IPS DF 6.9 (cell line): ENCODE data around the gene ST14.
A peak's percentile ranks its signal among the peaks of the same experiment; 100 is the strongest.

ENCODE experiments used
- DNase-seq: peaks from one replicate; pipeline ENCODE4 v3.0.0-alpha.2; 2013; ENCODE audit warnings: low read depth, low spot score
- H3K27ac ChIP-seq: one replicate; pipeline ENCODE4 v1.5.1; 2013; ENCODE audit warnings: low read length, control low read depth
- H3K27me3 ChIP-seq: 2 replicates; pipeline ENCODE4 v1.6.1; 2013; ENCODE audit warnings: mild to moderate bottlenecking, low read length; ENCODE audit not compliant: control insufficient read depth, insufficient read depth
- H3K36me3 ChIP-seq: 2 replicates; pipeline ENCODE4 v1.6.1; 2013; ENCODE audit warnings: low read length; ENCODE audit not compliant: control insufficient read depth, insufficient read depth
- H3K4me1 ChIP-seq: 2 replicates; pipeline ENCODE4 v1.6.1; 2013; ENCODE audit warnings: low read length; ENCODE audit not compliant: control insufficient read depth, insufficient read depth
- H3K4me3 ChIP-seq: 2 replicates; pipeline ENCODE4 v1.5.1; 2013; ENCODE audit warnings: mild to moderate bottlenecking, low read length
- H3K9me3 ChIP-seq: 2 replicates; pipeline ENCODE4 v1.6.1; 2013; ENCODE audit warnings: low read length, inconsistent platforms; ENCODE audit not compliant: control insufficient read depth, insufficient read depth
- WGBS: extraction: QIAGEN DNeasy Blood & Tissue Kit; methylation state at CpG from one replicate; pipeline ENCODE4 v1.1.7; 2013; ENCODE audit warnings: mixed read lengths, missing lambda C conversion rate; ENCODE audit not compliant: insufficient read length, insufficient coverage; 5-methylcytosine and 5-hydroxymethylcytosine counted together

Gene ST14

DNA sequence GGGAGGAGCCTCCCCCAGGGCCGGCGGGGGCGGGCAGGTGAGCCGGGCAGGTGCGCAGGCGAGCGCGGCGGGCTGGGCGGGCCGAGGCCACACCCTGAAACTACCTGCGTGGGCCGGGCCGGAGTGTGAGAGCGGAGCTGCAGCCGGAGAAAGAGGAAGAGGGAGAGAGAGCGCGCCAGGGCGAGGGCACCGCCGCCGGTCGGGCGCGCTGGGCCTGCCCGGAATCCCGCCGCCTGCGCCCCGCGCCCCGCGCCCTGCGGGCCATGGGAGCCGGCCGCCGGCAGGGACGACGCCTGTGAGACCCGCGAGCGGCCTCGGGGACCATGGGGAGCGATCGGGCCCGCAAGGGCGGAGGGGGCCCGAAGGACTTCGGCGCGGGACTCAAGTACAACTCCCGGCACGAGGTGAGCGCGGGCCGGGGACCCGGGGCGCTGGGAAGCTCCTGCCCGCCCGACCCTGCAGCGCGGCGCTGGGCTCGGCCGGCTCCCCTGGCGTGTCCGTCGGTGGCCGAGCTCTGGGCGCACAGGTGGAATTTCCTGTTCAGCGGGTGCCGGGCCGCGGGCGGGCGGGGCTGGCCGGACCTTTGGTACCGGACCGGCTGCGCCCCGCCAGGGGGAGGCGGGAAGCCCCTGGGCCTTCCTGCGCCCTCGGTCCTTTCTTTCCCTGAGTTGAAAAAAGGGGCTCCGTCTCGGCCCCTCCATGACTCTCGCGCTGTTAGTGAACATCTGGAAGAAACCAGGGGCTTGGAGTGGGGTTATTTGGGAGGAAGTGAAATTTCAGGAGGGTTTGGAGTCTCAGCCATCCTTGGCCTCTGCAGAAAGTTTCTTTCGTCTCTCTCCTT lies at the start of gene ST14:
TSS of gene ST14 (plus strand) at position 126 of the 841 bp plus-strand sequence. CDS start at position 324, 198 bp downstream.
- Histone ChIP-seq H3K27ac (no peak within 1 kb of the TSS), H3K27me3 (peaks cover 26% of the 10 kb centered on the region), H3K4me3 (peak within 1 kb of the TSS; percentile 40; the same call in 1 of the 2 replicates), H3K4me1 (peaks cover 5% of the 10 kb centered on the region; the same call in 1 of the 2 replicates), H3K9me3 (no peaks in the 10 kb centered on the region), H3K36me3 (no peaks in the 10 kb centered on the region)
- DNase-seq, result no peak
- WGBS, result no CpG with 5 or more reads among the region's 89 CpGs

DNA sequence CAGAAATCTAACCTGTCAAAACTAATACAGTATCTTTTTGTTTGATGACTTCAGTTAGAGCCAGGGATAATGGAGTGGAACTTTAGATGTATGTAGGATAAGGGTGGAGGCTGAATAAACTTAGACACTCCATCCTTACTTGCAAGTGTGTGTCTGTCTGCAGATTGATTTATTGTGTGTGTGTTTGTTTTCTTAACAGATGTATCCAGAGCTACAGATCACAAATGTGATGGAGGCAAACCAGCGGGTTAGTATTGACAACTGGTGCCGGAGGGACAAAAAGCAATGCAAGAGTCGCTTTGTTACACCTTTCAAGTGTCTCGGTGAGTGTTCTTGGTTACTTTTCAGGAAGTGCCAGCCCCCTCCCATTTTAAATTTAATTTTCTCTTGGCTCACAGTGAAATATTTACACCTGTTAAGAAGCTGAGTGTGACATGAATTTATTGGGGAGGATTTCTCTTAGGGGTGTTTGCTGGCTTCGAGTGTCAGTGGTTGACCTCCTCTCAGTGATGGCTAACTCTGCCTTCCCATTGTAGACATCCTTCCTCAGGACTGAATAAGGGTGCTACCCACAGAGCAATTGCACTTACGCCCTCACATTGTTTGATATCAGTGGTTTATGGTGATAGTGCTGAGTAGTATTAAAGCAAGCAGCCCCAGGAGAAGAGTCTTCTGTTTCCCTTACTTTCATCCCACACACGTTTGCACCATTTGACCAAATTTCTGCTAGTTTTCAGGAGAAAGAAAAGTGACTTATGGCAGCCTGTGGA lies 49.1 kb upstream of the ST14 start:
- DNase-seq, result no peak
- H3K36me3 ChIP-seq, result peaks cover 4% of the 10 kb centered on the region; the same call in 1 of the 2 replicates
- H3K4me3 ChIP-seq, result no peak overlapping the region
- H3K9me3 ChIP-seq, result no peaks in the 10 kb centered on the region
- H3K4me1 ChIP-seq, result peaks cover 2% of the 10 kb centered on the region; the same call in 1 of the 2 replicates
- no peaks in the 10 kb centered on the region for H3K27me3 ChIP-seq
- no CpG with 5 or more reads among the region's 7 CpGs for WGBS
- H3K27ac ChIP-seq, result no peak overlapping the region

DNA sequence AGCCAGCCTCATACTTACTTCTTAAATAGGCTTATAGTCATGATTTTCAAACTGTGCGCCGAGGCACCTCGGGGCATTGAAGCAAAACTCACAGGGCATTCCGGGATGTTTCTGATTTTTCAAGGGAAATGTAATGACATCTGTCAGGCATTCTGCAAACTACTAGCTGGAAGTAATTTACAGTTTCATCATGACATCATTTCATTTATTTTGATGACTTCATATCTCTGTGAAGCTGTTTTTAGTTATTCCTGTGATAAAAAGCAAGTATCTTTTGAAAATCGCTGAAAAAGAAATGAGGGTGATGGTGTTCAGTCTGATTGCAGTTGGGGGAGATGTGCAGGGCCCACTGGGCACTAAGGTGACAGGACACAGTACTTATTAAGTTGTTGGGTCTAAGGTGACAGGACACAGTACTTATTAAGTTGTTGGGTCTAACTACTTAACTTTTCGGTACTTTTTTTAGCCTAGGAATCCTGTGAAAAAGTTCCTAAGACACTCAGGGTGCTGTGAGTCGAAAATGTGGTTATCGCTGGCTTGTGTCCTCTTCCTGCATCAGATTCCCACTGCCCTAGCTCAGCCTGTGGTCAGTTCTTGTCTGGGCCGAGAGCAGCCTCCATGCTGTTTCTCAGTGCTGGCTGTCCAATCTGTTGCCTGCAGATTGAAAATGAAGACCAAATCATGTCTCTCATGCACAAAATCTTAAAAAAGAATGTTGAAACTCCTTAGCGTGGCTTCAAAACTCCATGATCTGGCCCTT lies 47.3 kb upstream of the ST14 start:
- no peak overlapping the region for H3K27ac ChIP-seq
- no CpG with 5 or more reads among the region's 10 CpGs for WGBS
- H3K36me3 ChIP-seq, result peaks cover 4% of the 10 kb centered on the region; the same call in 1 of the 2 replicates
- no peaks in the 10 kb centered on the region for H3K9me3 ChIP-seq
- no peak for DNase-seq
- H3K4me1 ChIP-seq, result peaks cover 2% of the 10 kb centered on the region; the same call in 1 of the 2 replicates
- no peak overlapping the region for H3K4me3 ChIP-seq
- H3K27me3 ChIP-seq, result no peaks in the 10 kb centered on the region

DNA sequence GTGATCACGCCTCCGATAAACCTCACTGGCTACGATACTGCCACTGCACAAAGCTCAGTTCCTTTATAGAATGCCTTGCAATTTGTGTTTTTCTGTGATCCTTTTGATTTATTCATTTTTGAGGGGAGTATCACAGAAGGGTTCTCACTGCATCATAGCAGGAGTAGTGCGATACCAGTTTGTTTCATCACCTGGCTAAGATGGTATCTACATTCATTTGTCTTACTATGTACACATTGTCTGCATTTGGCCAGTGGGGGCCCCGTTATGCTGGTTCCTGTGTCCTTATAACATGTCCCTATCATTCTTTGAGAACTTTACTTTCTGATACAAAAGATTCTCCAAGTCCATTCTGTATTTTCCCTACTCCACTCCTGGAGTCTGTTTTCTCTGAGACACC lies 45.3 kb upstream of the ST14 start:
- Histone ChIP-seq H3K4me3 (no peak overlapping the region), H3K27me3 (no peaks in the 10 kb centered on the region), H3K9me3 (no peaks in the 10 kb centered on the region), H3K4me1 (peaks cover 2% of the 10 kb centered on the region; the same call in 1 of the 2 replicates), H3K36me3 (peaks cover 4% of the 10 kb centered on the region; the same call in 1 of the 2 replicates), H3K27ac (no peak overlapping the region)
- no CpG with 5 or more reads among the region's 5 CpGs for WGBS
- DNase-seq, result no peak

DNA sequence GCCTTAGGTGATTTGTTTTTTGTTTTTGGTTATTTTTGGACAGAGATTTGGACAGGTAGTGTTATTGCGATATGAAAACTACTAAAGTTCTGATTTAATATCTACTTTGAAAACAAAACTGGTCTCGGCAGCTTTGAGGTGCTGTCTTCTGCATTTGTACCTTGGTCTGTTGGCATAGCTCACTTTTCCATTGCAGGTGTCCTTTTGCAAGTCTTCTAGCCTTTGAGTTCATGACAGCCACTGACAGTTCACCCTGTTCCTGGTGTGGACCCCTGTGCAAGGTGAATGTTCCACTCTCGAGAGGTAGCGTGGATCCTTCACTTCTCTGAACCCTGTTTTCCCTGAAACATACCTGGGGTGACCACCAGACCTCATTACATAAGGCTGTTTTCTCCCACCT lies 44.9 kb upstream of the ST14 start:
- H3K4me3 ChIP-seq, result no peak overlapping the region
- no peaks in the 10 kb centered on the region for H3K27me3 ChIP-seq
- DNase-seq, result no peak
- WGBS, result no CpG with 5 or more reads among the region's 4 CpGs
- no peaks in the 10 kb centered on the region for H3K9me3 ChIP-seq
- peaks cover 2% of the 10 kb centered on the region; the same call in 1 of the 2 replicates for H3K4me1 ChIP-seq
- no peak overlapping the region for H3K27ac ChIP-seq
- H3K36me3 ChIP-seq, result peaks cover 4% of the 10 kb centered on the region; the same call in 1 of the 2 replicates

DNA sequence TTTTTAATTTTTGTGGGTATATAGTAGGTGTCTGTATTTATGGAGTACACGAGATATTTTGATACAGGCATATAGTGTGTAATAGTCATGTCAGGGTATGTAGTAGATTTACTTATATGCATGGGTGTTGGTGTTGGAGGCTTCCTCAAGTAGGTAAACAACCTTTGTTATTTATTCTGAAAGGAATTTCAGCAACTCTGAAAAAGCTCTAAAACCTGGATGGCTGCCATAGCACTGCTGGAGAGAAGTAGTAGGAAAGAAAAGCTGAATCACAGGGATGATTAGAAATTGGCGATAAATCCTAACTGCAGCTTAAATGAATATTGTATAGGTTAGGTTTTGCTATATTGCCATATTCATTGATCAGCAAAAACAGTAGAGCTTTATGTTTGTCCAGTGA lies 44.4 kb upstream of the ST14 start:
- no peak overlapping the region for H3K4me3 ChIP-seq
- DNase-seq, result no peak
- H3K4me1 ChIP-seq, result peaks cover 2% of the 10 kb centered on the region; the same call in 1 of the 2 replicates
- H3K9me3 ChIP-seq, result no peaks in the 10 kb centered on the region
- H3K27ac ChIP-seq, result no peak overlapping the region
- no peaks in the 10 kb centered on the region for H3K27me3 ChIP-seq
- 100% methylated on average over 1 of the region's 2 CpGs for WGBS
- H3K36me3 ChIP-seq, result peaks cover 4% of the 10 kb centered on the region; the same call in 1 of the 2 replicates

DNA sequence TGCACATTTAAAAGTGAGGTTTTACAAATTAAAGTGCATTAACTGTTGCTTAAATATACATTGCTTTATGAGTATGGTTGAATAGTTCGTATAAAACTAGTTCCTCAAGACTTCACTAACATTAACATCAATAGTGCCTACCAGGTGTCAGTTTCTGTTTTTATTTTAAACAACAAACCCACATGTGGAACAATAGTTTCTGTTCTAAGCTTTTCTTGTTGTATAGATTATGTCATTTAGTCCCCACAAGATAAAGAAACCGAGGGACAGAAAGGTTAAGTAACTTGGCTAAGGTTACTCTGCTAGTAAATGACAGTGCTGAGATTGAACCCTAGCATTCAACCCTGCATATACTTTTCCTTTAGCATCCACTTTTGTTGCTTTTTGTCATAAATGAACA lies 41.4 kb upstream of the ST14 start:
- H3K36me3 ChIP-seq, result peaks cover 6% of the 10 kb centered on the region; the same call in 1 of the 2 replicates
- no peaks in the 10 kb centered on the region for H3K27me3 ChIP-seq
- peaks cover 2% of the 10 kb centered on the region; the same call in 1 of the 2 replicates for H3K4me1 ChIP-seq
- no peak for DNase-seq
- WGBS, result no CpG with 5 or more reads among the region's 2 CpGs
- no peaks in the 10 kb centered on the region for H3K9me3 ChIP-seq
- no peak overlapping the region for H3K27ac ChIP-seq
- no peak overlapping the region for H3K4me3 ChIP-seq

DNA sequence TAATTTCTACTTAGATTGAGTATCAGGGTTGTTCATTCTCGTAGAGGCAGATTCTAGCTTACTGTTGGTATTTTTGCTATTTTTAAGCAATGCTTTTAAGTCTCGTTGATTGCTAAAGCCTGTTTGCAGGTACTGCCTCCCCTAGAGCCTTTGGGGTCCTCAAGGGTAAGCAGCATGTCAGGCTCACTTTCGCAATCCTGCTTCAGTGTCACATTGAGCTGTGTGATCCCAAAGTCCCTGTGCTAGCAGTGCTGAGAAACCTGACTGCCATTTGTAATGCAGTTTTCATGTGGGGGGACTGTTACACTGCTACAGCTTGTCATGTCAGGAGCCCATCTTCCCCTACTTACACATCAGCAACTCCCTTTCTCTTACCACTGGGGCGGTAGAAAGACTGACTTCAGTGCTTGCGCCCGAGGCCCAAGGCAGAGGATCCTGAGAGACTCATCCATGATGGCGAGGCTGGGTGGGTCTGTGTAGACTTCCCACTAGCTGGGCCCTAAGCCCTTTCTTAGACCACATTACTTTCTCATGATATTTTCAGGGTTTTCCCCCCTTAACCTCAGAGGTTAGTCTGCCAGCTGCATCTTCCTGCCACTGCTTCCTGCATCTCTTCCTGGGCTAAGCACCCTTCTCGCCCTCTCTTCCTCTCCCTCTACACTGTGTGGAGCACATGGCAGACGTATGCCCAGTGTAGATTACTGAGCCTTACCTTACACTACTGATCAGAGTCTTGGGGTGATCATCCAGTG lies 40.8 kb upstream of the ST14 start:
- Histone ChIP-seq H3K27ac (no peak overlapping the region), H3K27me3 (no peaks in the 10 kb centered on the region), H3K36me3 (peaks cover 12% of the 10 kb centered on the region), H3K4me1 (peaks cover 2% of the 10 kb centered on the region; the same call in 1 of the 2 replicates), H3K4me3 (no peak overlapping the region), H3K9me3 (no peaks in the 10 kb centered on the region)
- no CpG with 5 or more reads among the region's 9 CpGs for WGBS
- DNase-seq, result no peak

DNA sequence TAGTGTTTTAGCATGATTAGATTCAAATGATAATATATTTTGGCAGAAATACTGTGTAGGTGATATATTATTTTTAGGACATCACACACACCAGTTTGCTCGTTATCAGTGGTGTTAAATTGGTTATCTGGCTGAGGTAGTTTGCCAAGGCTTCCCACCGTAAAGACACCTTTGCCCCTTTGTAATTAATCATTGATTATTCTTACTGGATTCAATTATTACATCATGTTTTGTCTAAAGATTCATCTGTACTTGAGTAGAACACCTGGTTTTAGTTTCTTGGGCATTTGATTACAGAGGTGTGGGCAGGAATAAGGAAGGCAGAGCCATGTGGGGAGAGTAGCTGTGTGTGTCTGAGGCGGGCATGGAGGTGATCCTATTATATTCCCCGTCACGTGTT lies 39.5 kb upstream of the ST14 start:
- Histone ChIP-seq H3K9me3 (no peaks in the 10 kb centered on the region), H3K4me3 (no peak overlapping the region), H3K27ac (no peak overlapping the region), H3K4me1 (no peaks in the 10 kb centered on the region), H3K36me3 (peaks cover 14% of the 10 kb centered on the region), H3K27me3 (no peaks in the 10 kb centered on the region)
- no CpG with 5 or more reads among the region's 5 CpGs for whole genome bisulfite sequencing
- DNase-seq, result no peak
